ENCODE measurements around the gene TRAF7. TPM values are rescaled to one million over a fixed set of nuclear protein-coding genes. Genes with fewer than 3 reads are reported as not detected.

The TRAF7 gene
- total RNA-seq, 4 donors from 2014 or later, result 42.6 to 64.5 (median 54.3) TPM

DNA sequence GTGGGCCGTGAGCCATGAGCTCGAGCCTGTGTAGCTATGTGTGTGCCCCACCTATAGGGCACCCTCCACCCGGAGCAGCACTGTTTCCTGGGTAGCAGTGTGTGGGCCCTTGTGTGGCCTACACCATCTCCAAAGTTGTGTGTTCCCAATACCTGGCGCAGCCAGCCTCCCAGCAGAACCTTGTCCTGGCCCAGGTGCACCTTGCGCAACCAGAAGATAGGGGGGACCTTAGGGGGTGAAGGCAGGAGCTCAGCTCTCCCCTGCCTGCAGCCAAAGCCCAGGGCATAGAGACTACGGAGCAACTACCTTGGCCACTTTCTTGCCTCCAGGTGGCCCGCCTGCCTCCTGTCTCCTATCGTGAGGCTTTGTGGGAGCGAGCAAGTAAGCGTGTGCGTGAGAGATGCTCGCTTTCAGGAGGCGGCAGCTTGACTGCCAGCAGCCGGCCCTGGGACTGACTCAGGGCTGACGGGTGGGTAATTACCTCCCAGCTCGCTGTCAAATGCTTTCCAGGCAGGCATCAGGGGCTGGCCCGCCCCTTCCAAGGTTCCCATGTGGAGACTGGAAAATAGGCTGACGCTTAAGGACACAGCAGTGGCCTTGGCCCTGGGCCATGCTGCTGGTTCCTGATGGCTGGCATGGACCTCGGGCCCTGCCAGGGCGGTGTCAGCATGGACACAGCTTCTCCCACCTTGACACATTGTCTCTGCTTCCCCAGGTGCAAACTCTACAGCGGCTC lies 19.0 kb downstream of the TRAF7 start:
- no peak overlapping the region for H3K4me3 ChIP-seq
- peaks cover 0 to 11% (median 1%) of the 10 kb centered on the region in 4 donors for H3K4me1 ChIP-seq
- peaks cover 0 to 11% (median 0%) of the 10 kb centered on the region in 4 donors for H3K27me3 ChIP-seq
- H3K36me3 ChIP-seq, result peaks cover 63 to 87% (median 81%) of the 10 kb centered on the region in 4 donors
- WGBS, result 94% methylated on average over 6 of the region's 21 CpGs
- H3K27ac ChIP-seq (replicated peaks in 1 of 4), result no peak overlapping the region
- TF ChIP-seq POLR2A (IDR thresholded peaks at IDR 0.05; ENCODE audit: low read depth) (no peak), POLR2AphosphoS5 (IDR thresholded peaks at IDR 0.05) (no peak), EP300 (IDR thresholded peaks at IDR 0.05) (no peak)
- TF ChIP-seq, protein P1, sequence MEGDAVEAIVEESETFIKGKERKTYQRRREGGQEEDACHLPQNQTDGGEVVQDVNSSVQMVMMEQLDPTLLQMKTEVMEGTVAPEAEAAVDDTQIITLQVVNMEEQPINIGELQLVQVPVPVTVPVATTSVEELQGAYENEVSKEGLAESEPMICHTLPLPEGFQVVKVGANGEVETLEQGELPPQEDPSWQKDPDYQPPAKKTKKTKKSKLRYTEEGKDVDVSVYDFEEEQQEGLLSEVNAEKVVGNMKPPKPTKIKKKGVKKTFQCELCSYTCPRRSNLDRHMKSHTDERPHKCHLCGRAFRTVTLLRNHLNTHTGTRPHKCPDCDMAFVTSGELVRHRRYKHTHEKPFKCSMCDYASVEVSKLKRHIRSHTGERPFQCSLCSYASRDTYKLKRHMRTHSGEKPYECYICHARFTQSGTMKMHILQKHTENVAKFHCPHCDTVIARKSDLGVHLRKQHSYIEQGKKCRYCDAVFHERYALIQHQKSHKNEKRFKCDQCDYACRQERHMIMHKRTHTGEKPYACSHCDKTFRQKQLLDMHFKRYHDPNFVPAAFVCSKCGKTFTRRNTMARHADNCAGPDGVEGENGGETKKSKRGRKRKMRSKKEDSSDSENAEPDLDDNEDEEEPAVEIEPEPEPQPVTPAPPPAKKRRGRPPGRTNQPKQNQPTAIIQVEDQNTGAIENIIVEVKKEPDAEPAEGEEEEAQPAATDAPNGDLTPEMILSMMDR (IDR thresholded peaks at IDR 0.05), result no peak
- H3K9me3 ChIP-seq, result no peaks in the 10 kb centered on the region
- intact Hi-C loops (cut with DNase I), result no loop called here
- no peak for DNase-seq (ENCODE audit: extremely low spot score)

DNA sequence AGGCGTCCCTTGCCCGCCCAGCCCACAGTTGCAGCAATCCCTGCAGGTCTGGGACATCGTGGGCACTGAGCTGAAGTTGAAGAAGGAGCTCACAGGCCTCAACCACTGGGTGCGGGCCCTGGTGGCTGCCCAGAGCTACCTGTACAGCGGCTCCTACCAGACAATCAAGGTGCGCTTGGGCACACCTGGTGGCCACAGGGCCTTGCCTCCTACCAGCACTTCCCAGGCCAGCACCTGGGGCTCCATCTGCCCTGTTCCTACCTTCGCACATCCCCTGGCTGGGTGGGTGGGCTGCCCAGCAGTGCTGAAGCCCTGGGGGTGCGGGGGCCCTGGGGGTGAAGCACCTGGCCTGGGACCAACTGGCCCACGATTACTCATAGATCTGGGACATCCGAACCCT lies 19.9 kb downstream of the TRAF7 start:
- TF ChIP-seq POLR2AphosphoS5 (IDR thresholded peaks at IDR 0.05), result no peak
- Histone ChIP-seq H3K4me1 (peaks cover 0 to 11% (median 0%) of the 10 kb centered on the region in 4 donors), H3K4me3 (no peak overlapping the region), H3K27ac (replicated peaks in 1 of 4) (no peak overlapping the region), H3K9me3 (no peaks in the 10 kb centered on the region), H3K27me3 (peaks cover 0 to 13% (median 0%) of the 10 kb centered on the region in 4 donors), H3K36me3 (peaks cover 62 to 78% (median 76%) of the 10 kb centered on the region in 4 donors)
- WGBS, result 85% methylated on average over 7 of the region's 10 CpGs
- intact Hi-C loops (cut with DNase I), result no loop called here
- no peak for DNase-seq (ENCODE audit: extremely low spot score)

DNA sequence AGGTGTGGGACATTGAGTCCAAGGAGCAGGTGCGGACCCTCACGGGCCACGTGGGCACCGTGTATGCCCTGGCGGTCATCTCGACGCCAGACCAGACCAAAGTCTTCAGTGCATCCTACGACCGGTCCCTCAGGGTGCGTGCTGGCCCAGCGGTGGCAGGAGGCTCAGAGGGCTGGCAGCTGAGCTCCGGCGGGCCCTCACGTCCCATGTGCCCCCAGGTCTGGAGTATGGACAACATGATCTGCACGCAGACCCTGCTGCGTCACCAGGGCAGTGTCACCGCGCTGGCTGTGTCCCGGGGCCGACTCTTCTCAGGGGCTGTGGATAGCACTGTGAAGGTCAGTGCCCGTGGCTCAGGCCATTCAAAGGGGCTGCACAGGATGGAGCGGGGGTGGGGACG lies 20.5 kb downstream of the TRAF7 start:
- TF ChIP-seq, protein P1 (IDR thresholded peaks at IDR 0.05), result no peak
- TF ChIP-seq POLR2AphosphoS5 (IDR thresholded peaks at IDR 0.05) (no peak), EP300 (IDR thresholded peaks at IDR 0.05) (no peak), POLR2A (IDR thresholded peaks at IDR 0.05; ENCODE audit: low read depth) (no peak)
- H3K36me3 ChIP-seq, result peaks cover 60 to 72% (median 71%) of the 10 kb centered on the region in 4 donors
- WGBS, result 89% methylated on average over 7 of the region's 23 CpGs
- peaks cover 0 to 13% (median 0%) of the 10 kb centered on the region in 4 donors for H3K27me3 ChIP-seq
- no peak overlapping the region for H3K27ac ChIP-seq (replicated peaks in 1 of 4)
- intact Hi-C loops (cut with DNase I), result no loop called here
- DNase-seq (ENCODE audit: extremely low spot score), result no peak
- no peaks in the 10 kb centered on the region for H3K9me3 ChIP-seq
- peaks cover 0 to 11% (median 0%) of the 10 kb centered on the region in 4 donors for H3K4me1 ChIP-seq
- H3K4me3 ChIP-seq, result no peak overlapping the region

DNA sequence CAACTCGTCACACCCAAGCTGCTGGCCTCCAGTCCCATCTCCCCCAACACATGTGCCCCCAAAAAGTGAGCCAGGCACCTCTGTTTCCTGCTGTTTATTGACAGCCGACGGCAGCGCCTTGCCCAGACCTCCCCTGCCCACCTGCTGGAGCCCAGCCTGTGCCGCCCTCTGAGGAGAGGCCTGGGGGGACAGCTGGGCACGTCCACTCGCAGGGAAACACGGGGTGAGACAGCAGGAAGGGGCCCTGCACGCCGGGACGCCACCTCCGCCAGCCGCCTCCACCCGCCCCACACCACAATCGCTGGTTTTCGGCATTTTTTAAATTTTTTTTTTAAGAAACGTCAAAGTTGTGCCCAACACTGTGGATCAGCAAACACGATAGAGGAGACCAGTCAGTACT lies 21.5 kb downstream of the TRAF7 start:
- peaks cover 50 to 62% (median 60%) of the 10 kb centered on the region in 4 donors for H3K36me3 ChIP-seq

DNA sequence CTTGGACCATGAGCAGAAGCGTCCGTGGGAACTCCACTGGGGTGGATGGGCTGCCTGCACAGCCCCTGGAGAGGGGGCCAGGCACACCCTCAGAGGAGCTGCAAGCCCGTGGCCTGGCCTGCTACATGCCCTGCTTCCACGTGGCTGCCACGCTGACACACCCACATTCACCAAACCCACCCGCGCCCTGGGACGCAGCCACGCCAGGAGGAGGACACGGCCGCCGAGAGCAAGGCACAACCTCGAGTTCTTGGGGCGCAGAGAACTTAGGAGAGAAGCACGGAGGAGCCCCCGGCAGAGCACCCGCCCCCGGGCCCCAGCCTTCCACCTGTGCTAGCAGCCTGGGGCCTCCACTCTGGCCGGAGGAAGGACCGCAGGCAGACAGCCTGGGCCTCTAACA lies 22.0 kb downstream of the TRAF7 start:
- intact Hi-C loops (cut with DNase I), result no loop called here
- peaks cover 46 to 57% (median 56%) of the 10 kb centered on the region in 4 donors for H3K36me3 ChIP-seq

More for the DNA sequence above, 21.5 kb downstream of the TRAF7 start:
- H3K9me3 ChIP-seq, result no peaks in the 10 kb centered on the region
- no peak overlapping the region for H3K4me3 ChIP-seq
- no peak overlapping the region for H3K27ac ChIP-seq (replicated peaks in 1 of 4)
- H3K4me1 ChIP-seq, result peaks cover 0 to 11% (median 0%) of the 10 kb centered on the region in 4 donors
- H3K27me3 ChIP-seq, result peaks cover 0 to 13% (median 0%) of the 10 kb centered on the region in 4 donors
- intact Hi-C loops (cut with DNase I), result no loop called here
- TF ChIP-seq POLR2A (IDR thresholded peaks at IDR 0.05; ENCODE audit: low read depth) (no peak), EP300 (IDR thresholded peaks at IDR 0.05) (no peak), POLR2AphosphoS5 (IDR thresholded peaks at IDR 0.05) (no peak)
- TF ChIP-seq, protein P1 (IDR thresholded peaks at IDR 0.05), result no peak
- DNase-seq (ENCODE audit: extremely low spot score), result no peak
- 91% methylated on average over 15 of the region's 18 CpGs for WGBS

More for the DNA sequence above, 22.0 kb downstream of the TRAF7 start:
- Histone ChIP-seq H3K27me3 (peaks cover 0 to 13% (median 0%) of the 10 kb centered on the region in 4 donors), H3K9me3 (no peaks in the 10 kb centered on the region), H3K4me1 (peaks cover 0 to 11% (median 0%) of the 10 kb centered on the region in 4 donors), H3K27ac (replicated peaks in 1 of 4) (no peak overlapping the region), H3K4me3 (no peak overlapping the region)
- WGBS, result 93% methylated on average over 4 of the region's 20 CpGs
- TF ChIP-seq POLR2A (IDR thresholded peaks at IDR 0.05; ENCODE audit: low read depth), result no peak
- TF ChIP-seq, protein P1 (IDR thresholded peaks at IDR 0.05), result no peak
- no peak for TF ChIP-seq EP300 (IDR thresholded peaks at IDR 0.05)
- TF ChIP-seq POLR2AphosphoS5 (IDR thresholded peaks at IDR 0.05), result no peak
- no peak for DNase-seq (ENCODE audit: extremely low spot score)
